Gastroesophageal sphincter (tissue), 3 donors: Measurements from ENCODE around the gene ZDBF2.

Experiments
- POLR2A ChIP-seq, 2 donors: fragments of 450-650 bp; IDR thresholded peaks; one replicate each; pipeline ENCODE4 v1.6.1; 2017; ENCODE audit warnings: antibody characterized with exemption in 2 of 2, mild to moderate bottlenecking in 2 of 2, moderate library complexity in 1 of 2
- POLR2AphosphoS5 ChIP-seq: sonication (generic); formaldehyde crosslinking; IDR thresholded peaks from one replicate; pipeline ENCODE4 v1.6.1; 2017; ENCODE audit warnings: antibody characterized with exemption
- TF ChIP-seq, protein P1 (sequence below), 4 experiments: fragments of 200-600 bp in 2 of 4; fragments of 450-650 bp in 2 of 4; sonication (generic) in 1 of 4; IDR thresholded peaks; one replicate each; pipeline ENCODE4 v1.5.1; 2017 to 2019; ENCODE audit warnings: antibody characterized with exemption in 4 of 4, mild to moderate bottlenecking in 2 of 4, moderate library complexity in 2 of 4

- no peak for TF ChIP-seq POLR2A (IDR thresholded peaks at IDR 0.05)
- no peak for TF ChIP-seq POLR2AphosphoS5
- TF ChIP-seq, protein P1, sequence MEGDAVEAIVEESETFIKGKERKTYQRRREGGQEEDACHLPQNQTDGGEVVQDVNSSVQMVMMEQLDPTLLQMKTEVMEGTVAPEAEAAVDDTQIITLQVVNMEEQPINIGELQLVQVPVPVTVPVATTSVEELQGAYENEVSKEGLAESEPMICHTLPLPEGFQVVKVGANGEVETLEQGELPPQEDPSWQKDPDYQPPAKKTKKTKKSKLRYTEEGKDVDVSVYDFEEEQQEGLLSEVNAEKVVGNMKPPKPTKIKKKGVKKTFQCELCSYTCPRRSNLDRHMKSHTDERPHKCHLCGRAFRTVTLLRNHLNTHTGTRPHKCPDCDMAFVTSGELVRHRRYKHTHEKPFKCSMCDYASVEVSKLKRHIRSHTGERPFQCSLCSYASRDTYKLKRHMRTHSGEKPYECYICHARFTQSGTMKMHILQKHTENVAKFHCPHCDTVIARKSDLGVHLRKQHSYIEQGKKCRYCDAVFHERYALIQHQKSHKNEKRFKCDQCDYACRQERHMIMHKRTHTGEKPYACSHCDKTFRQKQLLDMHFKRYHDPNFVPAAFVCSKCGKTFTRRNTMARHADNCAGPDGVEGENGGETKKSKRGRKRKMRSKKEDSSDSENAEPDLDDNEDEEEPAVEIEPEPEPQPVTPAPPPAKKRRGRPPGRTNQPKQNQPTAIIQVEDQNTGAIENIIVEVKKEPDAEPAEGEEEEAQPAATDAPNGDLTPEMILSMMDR (IDR thresholded peaks at IDR 0.05), result no peak
Observed at GRCh38 chr2:206345606-206346005, 71.1 kb downstream of the ZDBF2 start.
